A549 (cell line): ENCODE measurements around the gene SUMO2. TPM values are rescaled to one million over a fixed set of nuclear protein-coding genes. Genes with fewer than 3 reads are reported as not detected.

Source experiments
- ATAC-seq, 2 experiments: fragments of 200-7000 bp in 1 of 2; fragments of >200 bp in 1 of 2; cut with Nextera tagmentation in 1 of 2; cut with Tn5 transposase in 1 of 2; 3 replicates each; pipeline versions ENCODE4 v1.8.0 to v1.9.1; 2018 to 2020; ENCODE audit warnings: mild to moderate bottlenecking in 1 of 2, moderate library complexity in 1 of 2
- CTCF ChIA-PET: fragments of 300-600 bp; sonication (Branson Sonifier 250); formaldehyde crosslinking; extraction: SDS; loops from one replicate; lab custom pipeline; 2021; ENCODE audit warnings: antibody characterized with exemption, inconsistent platforms; lab: Yijun Ruan, JAX
- POLR2A ChIA-PET: fragments of 350-600 bp; formaldehyde crosslinking; extraction: SDS; loops from one replicate; lab custom pipeline; 2021; ENCODE audit warnings: antibody characterized with exemption, inconsistent platforms; lab: Yijun Ruan, JAX
- DNase-seq, 2 experiments: peaks; one replicate each; pipeline versions ENCODE4 v3.0.0 to v3.0.0-alpha.2; 2011 to 2016; ENCODE audit warnings: low read depth in 1 of 2, low spot score in 1 of 2
- FAIRE-seq: peaks from 2 replicates; lab custom pipeline; 2011; peaks lifted over from hg19 to GRCh38; lab: Jason Lieb, UNC
- H3K27ac ChIP-seq, 2 experiments: fragments of >200 bp; sonication (Bioruptor Twin); formaldehyde crosslinking; 3 replicates each; pipeline ENCODE4 v1.5.1; 2016 to 2017
- H3K4me1 ChIP-seq: fragments of >200 bp; sonication (Bioruptor Twin); formaldehyde crosslinking; 3 replicates; pipeline ENCODE4 v1.6.1; 2016
- H3K4me2 ChIP-seq: fragments of >200 bp; sonication (Bioruptor Twin); formaldehyde crosslinking; 3 replicates; pipeline ENCODE4 v1.6.1; 2016
- H3K4me3 ChIP-seq: fragments of >200 bp; sonication (Bioruptor Twin); formaldehyde crosslinking; 3 replicates; pipeline ENCODE4 v1.5.1; 2016
- H3K9me3 ChIP-seq: fragments of >200 bp; sonication (Bioruptor Twin); formaldehyde crosslinking; 3 replicates; pipeline ENCODE4 v1.6.1; 2016
- BHLHE40 ChIP-seq: IDR thresholded peaks from 2 replicates; pipeline ENCODE4 v1.6.1; 2012; ENCODE audit warnings: low read depth, low read length, inconsistent platforms
- CHD4 ChIP-seq: fragments of 200-600 bp; sonication (generic); IDR thresholded peaks from 2 replicates; pipeline ENCODE4 v1.6.1; 2016; ENCODE audit warnings: antibody characterized with exemption, mild to moderate bottlenecking, borderline replicate concordance
- E2F6 ChIP-seq: IDR thresholded peaks from 2 replicates; pipeline ENCODE4 v1.6.1; 2012; ENCODE audit warnings: low read depth, borderline replicate concordance
- ELK1 ChIP-seq: fragments of 150-350 bp; IDR thresholded peaks from 2 replicates; pipeline ENCODE4 v1.6.1; 2014; ENCODE audit warnings: low read depth, mild to moderate bottlenecking, low read length
- EP300 ChIP-seq, 2 experiments: fragments of >200 bp; sonication (Bioruptor Twin); formaldehyde crosslinking; IDR thresholded peaks; 2 replicates in 1 of 2; 3 replicates in 1 of 2; pipeline ENCODE4 v1.6.1; 2016 to 2017
- ESRRA ChIP-seq: fragments of 150-350 bp; IDR thresholded peaks from 2 replicates; pipeline ENCODE4 v1.6.1; 2014; ENCODE audit warnings: mild to moderate bottlenecking, low read length, borderline replicate concordance
- FOXS1 ChIP-seq: fragments of 250-450 bp; sonication (Bioruptor Pico); IDR thresholded peaks from 2 replicates; pipeline ENCODE4 v1.5.0; 2020; ENCODE audit warnings: mild to moderate bottlenecking, moderate library complexity
- GATA3 ChIP-seq: IDR thresholded peaks from 2 replicates; pipeline ENCODE4 v1.6.1; 2012; ENCODE audit warnings: borderline replicate concordance
- HDAC2 ChIP-seq: fragments of 200-600 bp; sonication (generic); IDR thresholded peaks from 2 replicates; pipeline ENCODE4 v1.6.1; 2016
- HEYL ChIP-seq: fragments of 250-450 bp; sonication (Bioruptor Pico); IDR thresholded peaks from 2 replicates; pipeline ENCODE4 v1.8.0; 2021; ENCODE audit warnings: mild to moderate bottlenecking, moderate library complexity
- HOXA7 ChIP-seq: fragments of 250-450 bp; sonication (Bioruptor Pico); IDR thresholded peaks from 2 replicates; pipeline ENCODE4 v1.5.0; 2020; ENCODE audit warnings: mild to moderate bottlenecking, moderate library complexity
- HOXB5 ChIP-seq: fragments of 250-450 bp; sonication (Bioruptor Pico); IDR thresholded peaks from 2 replicates; pipeline ENCODE4 v1.5.0; 2020; ENCODE audit warnings: mild to moderate bottlenecking, moderate library complexity
- KDM1A ChIP-seq: fragments of 200-600 bp; sonication (generic); IDR thresholded peaks from 2 replicates; pipeline ENCODE4 v1.6.1; 2016; ENCODE audit warnings: low read depth, mild to moderate bottlenecking
- MYC ChIP-seq: IDR thresholded peaks from 2 replicates; pipeline ENCODE4 v1.6.1; 2012; ENCODE audit warnings: mild to moderate bottlenecking, inconsistent platforms, low read length, improper control_type of control experiment, borderline replicate concordance
- NR3C1 ChIP-seq: fragments of >200 bp; sonication (Bioruptor Twin); formaldehyde crosslinking; IDR thresholded peaks from 3 replicates; pipeline ENCODE4 v1.6.1; 2017
- PBX3 ChIP-seq: IDR thresholded peaks from 2 replicates; pipeline ENCODE4 v1.6.1; 2012
- POLR2A ChIP-seq: IDR thresholded peaks from 2 replicates; pipeline ENCODE4 v1.6.1; 2012; ENCODE audit warnings: mild to moderate bottlenecking, low read length
- POLR2AphosphoS2 ChIP-seq: conservative IDR thresholded peaks from 2 replicates; pipeline ENCODE4 v1.6.1; 2012; ENCODE audit warnings: low read length, improper control_type of control experiment, inconsistent platforms
- RAD21 ChIP-seq, 2 experiments: fragments of >200 bp in 1 of 2; sonication (Bioruptor Twin) in 1 of 2; formaldehyde crosslinking in 1 of 2; IDR thresholded peaks in 1 of 2; conservative IDR thresholded peaks in 1 of 2; 2 replicates in 1 of 2; 3 replicates in 1 of 2; pipeline ENCODE4 v1.6.1; 2012 to 2018; ENCODE audit warnings: inconsistent platforms in 1 of 2
- SREBF2 ChIP-seq: fragments of 450-650 bp; IDR thresholded peaks from 2 replicates; pipeline ENCODE4 v1.6.1; 2014; ENCODE audit warnings: mild to moderate bottlenecking, moderate library complexity
- WGBS: methylation state at CpG from one replicate; pipeline ENCODE4 v1.1.6; 2017; ENCODE audit errors: missing lambda C conversion rate; 5-methylcytosine and 5-hydroxymethylcytosine counted together
- polyA plus RNA-seq, 4 experiments: library from polyadenylated mRNA; depleted of rRNA in 3 of 4; stranded (reverse); fragments of >200 nt; fragmentation: RNase III in 1 of 4; extraction: RNeasy Plus Mini Kit Qiagen cat#74134 plus additional on column Dnase treatment in 1 of 4; gene quantifications; 2 replicates in 3 of 4; 3 replicates in 1 of 4; pipeline ENCODE4 v1.2.3, GENCODE V29; 2011 to 2017
- TF ChIP-seq, protein P1 (sequence below): fragments of >200 bp; sonication (Bioruptor Twin); formaldehyde crosslinking; IDR thresholded peaks from 3 replicates; pipeline ENCODE4 v1.5.1; 2016

SUMO2 gene
- polyA plus RNA-seq, 2 of the 4 experiments (the other 2 are of a cell fraction) = 525 to 545 TPM

GRCh38 chr17:75231741-75232464 lies 49.1 kb upstream of the SUMO2 start:
- Histone ChIP-seq H3K27ac (no peak overlapping the region), H3K4me3 (no peak overlapping the region), H3K4me1 (no peaks in the 10 kb centered on the region)
- CTCF ChIA-PET = interaction anchor here (0.6 to 15.8 kb wide), 13 partner anchors 9 to 313 kb away, joined by 3 to 223 read pairs (median 3); partner anchors contain the start of gene MIF4GD
- POLR2A ChIA-PET = interaction anchor here (0.8 kb wide), 1 partner anchor 8 kb away, joined by 3 read pairs; no protein-coding TSS in a partner anchor
- FAIRE-seq = no peak
- TF ChIP-seq POLR2A = peak; percentile 14; the same call in 1 of the 2 replicates
- no peak for TF ChIP-seq PBX3
- TF ChIP-seq, all 56 proteins: peak for 1
- no peak for ATAC-seq
- 94% methylated on average over 18 of the region's 18 CpGs for WGBS
- no peak for DNase-seq
- Histone ChIP-seq H3K4me2 (no peak overlapping the region), H3K9me3 (no peaks in the 10 kb centered on the region)

GRCh38 chr17:75231071-75231470 lies 48.3 kb upstream of the SUMO2 start:
- no peaks in the 10 kb centered on the region for H3K4me1 ChIP-seq
- CTCF ChIA-PET = interaction anchor here (1.1 to 15.8 kb wide), 8 partner anchors 10 to 181 kb away, joined by 3 to 223 read pairs (median 4); partner anchors contain the start of gene MIF4GD
- POLR2A ChIA-PET = interaction anchor here (0.8 kb wide), 1 partner anchor 14 kb away, joined by 3 read pairs; no protein-coding TSS in a partner anchor
- no peak overlapping the region for H3K4me2 ChIP-seq
- no peak for TF ChIP-seq MYC
- TF ChIP-seq, all 56 proteins: peak for 0
- DNase-seq (no peak), FAIRE-seq (no peak), ATAC-seq (no peak)
- Histone ChIP-seq H3K4me3 (no peak overlapping the region), H3K27ac (no peak overlapping the region), H3K9me3 (no peaks in the 10 kb centered on the region)
- WGBS = 97% methylated on average over 8 of the region's 8 CpGs

DNA sequence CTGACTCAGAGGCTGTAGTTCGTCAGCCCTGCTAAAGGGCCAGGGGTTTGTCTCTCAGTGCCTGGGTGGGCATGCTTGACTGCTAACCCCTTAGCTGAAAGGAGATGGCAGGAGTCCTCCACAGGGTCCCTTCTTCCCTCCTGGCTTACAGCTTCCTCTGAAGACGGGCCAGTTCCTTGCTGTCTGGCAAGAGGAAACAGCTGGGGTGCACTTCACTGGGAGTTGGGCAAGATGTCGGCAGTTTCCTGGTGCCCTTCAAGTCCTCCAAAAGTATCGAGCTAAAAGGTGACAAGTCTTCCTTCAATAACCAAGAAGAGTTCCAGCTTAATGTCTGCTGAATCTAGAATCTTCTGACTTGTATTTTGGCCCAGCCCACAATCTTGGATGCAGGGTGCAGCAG lies 46.1 kb upstream of the SUMO2 start:
- H3K9me3 ChIP-seq = no peaks in the 10 kb centered on the region
- WGBS = 98% methylated on average over 4 of the region's 4 CpGs
- H3K4me1 ChIP-seq = no peaks in the 10 kb centered on the region
- DNase-seq = no peak
- no peak for FAIRE-seq
- CTCF ChIA-PET = interaction anchor here (0.7 to 15.8 kb wide), 12 partner anchors 9 to 309 kb away, joined by 3 to 223 read pairs (median 4); partner anchors contain the start of genes NUP85 and OTOP2
- POLR2A ChIA-PET = interaction anchor here (1.1 to 1.5 kb wide), 2 partner anchors 23 to 33 kb away, joined by 3 to 5 read pairs; partner anchors contain the start of genes GGA3, MRPS7 and NUP85
- H3K27ac ChIP-seq = no peak overlapping the region
- no peak overlapping the region for H3K4me2 ChIP-seq
- no peak overlapping the region for H3K4me3 ChIP-seq
- no peak for ATAC-seq
- no peak for TF ChIP-seq SREBF2
- TF ChIP-seq HDAC2 = no peak
- TF ChIP-seq RAD21 (conservative IDR thresholded peaks at IDR 0.05 in 1 of 2, IDR thresholded peaks at IDR 0.05 in 1 of 2) = no peak
- TF ChIP-seq, all 56 proteins: peak for 0

DNA sequence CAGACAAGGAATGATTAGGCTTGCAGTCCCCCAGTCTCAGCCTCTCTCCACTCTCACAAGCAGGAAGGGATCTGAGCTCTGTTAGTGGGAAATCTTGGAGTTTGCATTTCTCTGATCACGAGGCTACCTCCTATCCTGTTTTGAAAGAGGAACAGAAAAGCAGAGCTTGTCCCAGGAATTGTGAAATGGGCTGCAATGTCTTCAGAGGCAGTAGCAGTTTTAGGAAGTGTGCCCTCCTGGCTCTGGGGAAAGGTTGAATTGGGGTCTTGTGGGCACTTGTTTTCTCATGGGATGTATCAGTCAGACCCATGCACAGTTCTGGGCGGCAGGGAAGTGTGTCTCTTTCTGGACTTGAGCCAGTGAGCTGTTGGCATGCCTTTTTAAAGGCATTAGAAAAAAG lies 45.5 kb upstream of the SUMO2 start:
- ChIA-PET CTCF (interaction anchor here (1.2 to 15.8 kb wide), 10 partner anchors 8 to 308 kb away, joined by 3 to 223 read pairs (median 4); partner anchors contain the start of gene NUP85), POLR2A (interaction anchor here (1.1 kb wide), 1 partner anchor 33 kb away, joined by 5 read pairs; the partner anchor contains the start of genes GGA3 and MRPS7)
- Histone ChIP-seq H3K4me1 (no peaks in the 10 kb centered on the region), H3K4me2 (no peak overlapping the region), H3K9me3 (no peaks in the 10 kb centered on the region), H3K27ac (no peak overlapping the region), H3K4me3 (no peak overlapping the region)
- 80% methylated on average over 2 of the region's 2 CpGs for WGBS
- FAIRE-seq (no peak), ATAC-seq (no peak), DNase-seq (no peak)
- TF ChIP-seq HEYL (CRISPR knock-in tag) (no peak), BHLHE40 (no peak), E2F6 (no peak), HOXA7 (CRISPR knock-in tag) (no peak)

DNA sequence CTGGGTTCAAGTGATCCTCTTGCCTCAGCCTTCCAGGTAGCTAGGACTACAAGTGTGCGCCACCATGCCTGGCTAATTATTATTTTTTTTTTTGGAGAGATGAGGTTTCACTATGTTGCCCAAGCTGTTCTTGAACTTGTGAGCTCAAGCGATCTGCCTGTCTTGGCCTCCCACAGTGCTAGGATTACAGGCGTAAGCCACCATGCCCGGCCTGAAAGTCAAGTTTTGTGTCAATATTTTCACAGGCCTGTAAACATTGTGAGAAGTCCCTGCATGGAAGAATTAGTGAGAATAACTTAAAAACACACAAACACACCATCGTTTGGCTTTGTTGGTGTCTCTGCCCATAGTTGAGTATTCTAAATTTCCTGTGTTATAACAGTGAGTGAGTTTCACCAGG lies 45.0 kb upstream of the SUMO2 start:
- DNase-seq (no peak), ATAC-seq (no peak), FAIRE-seq (no peak)
- H3K27ac ChIP-seq = no peak overlapping the region
- ChIA-PET POLR2A (no interaction called here), CTCF (interaction anchor here (1.6 to 15.8 kb wide), 3 partner anchors 8 to 26 kb away, joined by 4 to 223 read pairs (median 5); no protein-coding TSS in a partner anchor)
- WGBS = 81% methylated on average over 5 of the region's 5 CpGs
- H3K9me3 ChIP-seq = no peaks in the 10 kb centered on the region
- H3K4me1 ChIP-seq = no peaks in the 10 kb centered on the region
- H3K4me2 ChIP-seq = no peak overlapping the region
- H3K4me3 ChIP-seq = no peak overlapping the region
- TF ChIP-seq FOXS1 (CRISPR knock-in tag) = no peak
- no peak for TF ChIP-seq POLR2AphosphoS2
- no peak for TF ChIP-seq NR3C1
- TF ChIP-seq MYC = no peak
- TF ChIP-seq POLR2A = no peak
- TF ChIP-seq SREBF2 = no peak
- no peak for TF ChIP-seq ESRRA
- no peak for TF ChIP-seq EP300 (IDR thresholded peaks at IDR 0.05)
- no peak for TF ChIP-seq ELK1
- TF ChIP-seq, protein P1, sequence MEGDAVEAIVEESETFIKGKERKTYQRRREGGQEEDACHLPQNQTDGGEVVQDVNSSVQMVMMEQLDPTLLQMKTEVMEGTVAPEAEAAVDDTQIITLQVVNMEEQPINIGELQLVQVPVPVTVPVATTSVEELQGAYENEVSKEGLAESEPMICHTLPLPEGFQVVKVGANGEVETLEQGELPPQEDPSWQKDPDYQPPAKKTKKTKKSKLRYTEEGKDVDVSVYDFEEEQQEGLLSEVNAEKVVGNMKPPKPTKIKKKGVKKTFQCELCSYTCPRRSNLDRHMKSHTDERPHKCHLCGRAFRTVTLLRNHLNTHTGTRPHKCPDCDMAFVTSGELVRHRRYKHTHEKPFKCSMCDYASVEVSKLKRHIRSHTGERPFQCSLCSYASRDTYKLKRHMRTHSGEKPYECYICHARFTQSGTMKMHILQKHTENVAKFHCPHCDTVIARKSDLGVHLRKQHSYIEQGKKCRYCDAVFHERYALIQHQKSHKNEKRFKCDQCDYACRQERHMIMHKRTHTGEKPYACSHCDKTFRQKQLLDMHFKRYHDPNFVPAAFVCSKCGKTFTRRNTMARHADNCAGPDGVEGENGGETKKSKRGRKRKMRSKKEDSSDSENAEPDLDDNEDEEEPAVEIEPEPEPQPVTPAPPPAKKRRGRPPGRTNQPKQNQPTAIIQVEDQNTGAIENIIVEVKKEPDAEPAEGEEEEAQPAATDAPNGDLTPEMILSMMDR = no peak
- no peak for TF ChIP-seq GATA3
- TF ChIP-seq CHD4 = no peak
- no peak for TF ChIP-seq HOXB5 (CRISPR knock-in tag)
- no peak for TF ChIP-seq KDM1A
